Calu3 (cell line): Measurements from ENCODE around the gene FBXO3. TPM values are rescaled to one million over a fixed set of nuclear protein-coding genes. Genes with fewer than 3 reads are reported as not detected.
A peak's percentile ranks its signal among the peaks of the same experiment; 100 is the strongest.

Source experiments
- BruUV-seq: library from RNA; stranded (reverse); fragments of 400-500 nt; replicated peaks from 2 replicates; lab custom pipeline; 2021; lab: Mats Ljungman, UMichigan
- CTCF ChIA-PET: fragments of 300-600 bp; sonication (Branson Sonifier 250); formaldehyde crosslinking; loops from one replicate; lab custom pipeline; 2022; ENCODE audit warnings: antibody characterized with exemption; lab: Charles Lee
- DNase-seq: peaks from one replicate; pipeline ENCODE4 v3.0.0; 2022
- H3K27ac Mint-ChIP-seq: one replicate; pipeline ENCODE4 v1.8.0; 2022; ENCODE audit warnings: mixed read lengths; ENCODE audit not compliant: unreplicated experiment
- H3K27me3 Mint-ChIP-seq: one replicate; pipeline ENCODE4 v1.8.0; 2022; ENCODE audit warnings: mixed read lengths; ENCODE audit not compliant: unreplicated experiment
- H3K36me3 Mint-ChIP-seq: one replicate; pipeline ENCODE4 v1.8.0; 2022; ENCODE audit warnings: mild to moderate bottlenecking, moderate library complexity, mixed read lengths; ENCODE audit not compliant: insufficient read depth, unreplicated experiment
- H3K4me1 Mint-ChIP-seq: one replicate; pipeline ENCODE4 v1.8.0; 2022; ENCODE audit warnings: mild to moderate bottlenecking, low read depth, mixed read lengths; ENCODE audit not compliant: unreplicated experiment
- H3K4me3 Mint-ChIP-seq: one replicate; pipeline ENCODE4 v1.8.0; 2022; ENCODE audit warnings: mild to moderate bottlenecking, low read depth, moderate library complexity, mixed read lengths; ENCODE audit not compliant: unreplicated experiment
- H3K9me3 Mint-ChIP-seq: one replicate; pipeline ENCODE4 v1.8.0; 2022; ENCODE audit warnings: low read depth, mixed read lengths; ENCODE audit not compliant: unreplicated experiment
- intact Hi-C: fragments of 100-400 bp; cut with micrococcal nuclease; formaldehyde crosslinking; loops from one replicate; pipeline ENCODE4 v1.10.0; 2022; ENCODE audit not compliant: unreplicated experiment
- total RNA-seq: library from RNA; stranded (reverse); gene quantifications from 2 replicates; pipeline ENCODE4 v1.2.3, GENCODE V29; 2022
- TF ChIP-seq, protein P1 (sequence below): fragments of 200-600 bp; IDR thresholded peaks from one replicate; pipeline ENCODE4 v1.8.0; 2022; ENCODE audit warnings: antibody characterized with exemption; ENCODE audit not compliant: unreplicated experiment

Gene FBXO3
- total RNA-seq, 1 experiment from 2014 or later: 24.3 TPM

DNA sequence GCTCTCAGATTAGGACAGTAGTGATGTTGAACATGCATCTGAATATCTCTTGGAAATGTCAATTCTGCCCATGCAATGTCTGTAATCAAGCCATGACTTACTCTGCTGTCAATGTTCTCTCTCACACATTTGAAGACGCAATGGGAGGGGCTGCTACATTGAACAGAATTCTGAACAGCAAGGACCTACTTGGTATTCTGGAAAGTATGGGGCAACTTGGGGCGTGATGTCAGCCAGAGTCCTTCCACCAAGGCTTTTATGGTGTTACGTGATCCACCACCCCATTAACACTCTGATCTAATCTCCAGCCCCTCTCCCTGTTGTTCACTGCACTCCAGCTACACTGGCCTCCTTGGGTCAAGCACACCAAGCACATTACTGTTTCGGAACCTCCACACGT is 31.0 kb downstream of the FBXO3 start:
- H3K4me3 Mint-ChIP-seq: no peak overlapping the region

GRCh38 chr11:33742249-33742851 is 32.0 kb downstream of the FBXO3 start:
- TF ChIP-seq, protein P1, sequence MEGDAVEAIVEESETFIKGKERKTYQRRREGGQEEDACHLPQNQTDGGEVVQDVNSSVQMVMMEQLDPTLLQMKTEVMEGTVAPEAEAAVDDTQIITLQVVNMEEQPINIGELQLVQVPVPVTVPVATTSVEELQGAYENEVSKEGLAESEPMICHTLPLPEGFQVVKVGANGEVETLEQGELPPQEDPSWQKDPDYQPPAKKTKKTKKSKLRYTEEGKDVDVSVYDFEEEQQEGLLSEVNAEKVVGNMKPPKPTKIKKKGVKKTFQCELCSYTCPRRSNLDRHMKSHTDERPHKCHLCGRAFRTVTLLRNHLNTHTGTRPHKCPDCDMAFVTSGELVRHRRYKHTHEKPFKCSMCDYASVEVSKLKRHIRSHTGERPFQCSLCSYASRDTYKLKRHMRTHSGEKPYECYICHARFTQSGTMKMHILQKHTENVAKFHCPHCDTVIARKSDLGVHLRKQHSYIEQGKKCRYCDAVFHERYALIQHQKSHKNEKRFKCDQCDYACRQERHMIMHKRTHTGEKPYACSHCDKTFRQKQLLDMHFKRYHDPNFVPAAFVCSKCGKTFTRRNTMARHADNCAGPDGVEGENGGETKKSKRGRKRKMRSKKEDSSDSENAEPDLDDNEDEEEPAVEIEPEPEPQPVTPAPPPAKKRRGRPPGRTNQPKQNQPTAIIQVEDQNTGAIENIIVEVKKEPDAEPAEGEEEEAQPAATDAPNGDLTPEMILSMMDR: peak; percentile 40
- Mint-ChIP-seq H3K4me1 (peaks cover 34% of the 10 kb centered on the region), H3K9me3 (peaks cover 2% of the 10 kb centered on the region), H3K27ac (no peak overlapping the region), H3K4me3 (no peak overlapping the region), H3K27me3 (no peaks in the 10 kb centered on the region), H3K36me3 (no peaks in the 10 kb centered on the region)
- BruUV-seq: no TSS peak
- CTCF ChIA-PET: interaction anchor here (0.5 to 2.1 kb wide), 31 partner anchors 8 to 587 kb away, joined by 3 to 40 read pairs (median 4); partner anchors contain the start of gene C11orf91
- intact Hi-C loops: loop anchor here (1.0 to 10.0 kb wide), 3 partner anchors 199 to 578 kb away; partner anchors contain the start of gene CSTF3
- no peak for DNase-seq

More for the DNA sequence above, 31.0 kb downstream of the FBXO3 start:
- TF ChIP-seq, protein P1: no peak
- H3K27me3 Mint-ChIP-seq: no peaks in the 10 kb centered on the region
- H3K9me3 Mint-ChIP-seq: peaks cover 2% of the 10 kb centered on the region
- no TSS peak for BruUV-seq
- DNase-seq: no peak
- intact Hi-C loops: loop anchor here (10.0 kb wide), 1 partner anchor 578 kb away; the partner anchor contains the start of gene CSTF3
- peaks cover 25% of the 10 kb centered on the region for H3K4me1 Mint-ChIP-seq
- CTCF ChIA-PET: interaction anchor here (1.2 to 2.1 kb wide), 7 partner anchors 10 to 381 kb away, joined by 3 to 40 read pairs (median 6); partner anchors contain the start of gene C11orf91
- peaks cover 7% of the 10 kb centered on the region for H3K36me3 Mint-ChIP-seq
- no peak overlapping the region for H3K27ac Mint-ChIP-seq

GRCh38 chr11:33741806-33742205 is 32.5 kb downstream of the FBXO3 start:
- no peak for DNase-seq
- intact Hi-C loops: loop anchor here (1.0 to 10.0 kb wide), 3 partner anchors 199 to 577 kb away; partner anchors contain the start of gene CSTF3
- TF ChIP-seq, protein P1: no peak
- Mint-ChIP-seq H3K36me3 (peaks cover 3% of the 10 kb centered on the region), H3K27ac (no peak overlapping the region), H3K9me3 (peaks cover 2% of the 10 kb centered on the region), H3K4me3 (no peak overlapping the region), H3K4me1 (peaks cover 40% of the 10 kb centered on the region), H3K27me3 (no peaks in the 10 kb centered on the region)
- CTCF ChIA-PET: interaction anchor here (0.5 to 2.1 kb wide), 24 partner anchors 11 to 586 kb away, joined by 3 to 40 read pairs (median 4); partner anchors contain the start of gene C11orf91
- no TSS peak for BruUV-seq

DNA sequence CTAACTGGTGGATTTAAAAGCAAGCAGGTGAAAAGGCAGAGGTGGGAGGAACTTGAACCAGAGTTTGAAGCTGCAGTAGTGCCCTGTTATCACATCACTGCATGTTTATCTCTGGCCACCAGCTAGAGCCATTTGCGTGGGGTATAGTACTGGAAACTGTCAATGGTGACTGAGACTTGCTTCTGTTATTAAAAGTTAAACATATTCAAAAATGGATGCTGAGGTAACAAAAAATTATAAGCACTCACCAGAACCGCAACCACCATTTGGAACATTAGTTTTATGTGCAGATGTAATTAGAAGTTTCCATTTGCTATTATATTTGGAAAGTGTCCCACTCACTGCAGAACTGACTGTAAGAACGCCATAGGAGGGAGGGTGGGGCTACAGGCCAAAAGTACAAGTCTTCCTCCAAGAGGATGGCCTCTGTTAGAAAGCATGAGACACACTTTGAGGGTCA is 36.9 kb downstream of the FBXO3 start:
- H3K4me1 Mint-ChIP-seq: peaks cover 49% of the 10 kb centered on the region

More for the DNA sequence above, 36.9 kb downstream of the FBXO3 start:
- intact Hi-C loops: no loop called here
- no TSS peak for BruUV-seq
- peak overlapping the region; percentile 58 for H3K27ac Mint-ChIP-seq
- peaks cover 2% of the 10 kb centered on the region for H3K9me3 Mint-ChIP-seq
- peak overlapping the region; percentile 77 for H3K4me3 Mint-ChIP-seq
- CTCF ChIA-PET: interaction anchor here (0.5 to 1.4 kb wide), 5 partner anchors 22 to 104 kb away, joined by 3 to 4 read pairs (median 3); no protein-coding TSS in a partner anchor
- peaks cover 48% of the 10 kb centered on the region for H3K36me3 Mint-ChIP-seq
- TF ChIP-seq, protein P1: no peak
- no peak for DNase-seq
- no peaks in the 10 kb centered on the region for H3K27me3 Mint-ChIP-seq
